HCT116 (cell line): ENCODE data around the gene ORC3. TPM values are rescaled to one million over a fixed set of nuclear protein-coding genes. Genes with fewer than 3 reads are reported as not detected.

Experiments
- ATAC-seq: fragments of 200-7000 bp; cut with Tn5 transposase; 2 replicates; pipeline ENCODE4 v1.9.1; 2020; ENCODE audit warnings: mild to moderate bottlenecking, moderate library complexity
- BruUV-seq: library from RNA; stranded (reverse); fragments of 400-500 nt; replicated peaks from 2 replicates; lab custom pipeline; 2021; lab: Mats Ljungman, UMichigan
- CTCF ChIA-PET: fragments of 300-600 bp; sonication (Branson Sonifier 250); formaldehyde crosslinking; loops from one replicate; lab custom pipeline; 2021; ENCODE audit warnings: antibody characterized with exemption; lab: Charles Lee
- POLR2A ChIA-PET: fragments of 300-600, 350-600 bp; sonication (Branson Sonifier 250); formaldehyde crosslinking; loops from one replicate; lab custom pipeline; 2021; ENCODE audit warnings: antibody characterized with exemption; lab: Charles Lee
- RAD21 ChIA-PET, 2 experiments: fragments of 300-600 bp; sonication (Branson Sonifier 250); formaldehyde crosslinking; loops; one replicate each; lab custom pipeline; 2023; ENCODE audit warnings: low total read pairs in 2 of 2; ENCODE audit not compliant: uncharacterized antibody in 2 of 2, unreplicated experiment in 2 of 2, low non-redundant PET in 1 of 2; lab: Charles Lee
- DNase-seq: peaks from one replicate; pipeline ENCODE4 v3.0.0-alpha.2; 2010; ENCODE audit warnings: low read depth, low spot score
- H2AFZ ChIP-seq: fragments of 200-600 bp; shearing (Covaris generic), sonication (generic); 2 replicates; pipeline ENCODE4 v1.6.1; 2017; ENCODE audit warnings: low read depth, mixed run types, mixed read lengths, antibody characterized with exemption, low read length; ENCODE audit not compliant: poor library complexity, severe bottlenecking
- H3K27ac ChIP-seq: 2 replicates; pipeline ENCODE4 v1.5.1; 2012; ENCODE audit warnings: low read depth, low read length
- H3K27me3 ChIP-seq: fragments of 200-600 bp; sonication (generic); 2 replicates; pipeline ENCODE4 v1.6.1; 2016; ENCODE audit warnings: mixed run types, low read length, mixed read lengths; ENCODE audit not compliant: insufficient read depth
- H3K36me3 ChIP-seq, 2 experiments: fragments of 200-500 bp in 1 of 2; fragments of 200-600 bp in 1 of 2; sonication (Bioruptor generic) in 1 of 2; sonication (generic) in 1 of 2; 2 replicates each; pipeline versions ENCODE4 v1.5.1 to v1.6.1; 2014 to 2016; ENCODE audit warnings: low read length in 2 of 2, inconsistent platforms in 1 of 2, mixed read lengths in 1 of 2, mixed run types in 1 of 2; ENCODE audit not compliant: insufficient read depth in 2 of 2, control insufficient read depth in 1 of 2
- H3K4me1 ChIP-seq, 2 experiments: fragments of 200-600 bp in 1 of 2; sonication (generic) in 1 of 2; 2 replicates each; pipeline versions ENCODE4 v1.5.1 to v1.6.1; 2012 to 2017; ENCODE audit warnings: low read length in 2 of 2, inconsistent platforms in 1 of 2, mild to moderate bottlenecking in 1 of 2, mixed read lengths in 1 of 2, mixed run types in 1 of 2, moderate library complexity in 1 of 2; ENCODE audit not compliant: insufficient read depth in 2 of 2, control insufficient read depth in 1 of 2
- H3K4me2 ChIP-seq: fragments of 200-600 bp; sonication (generic); 2 replicates; pipeline ENCODE4 v1.6.1; 2017; ENCODE audit warnings: mixed run types, low read length, mixed read lengths
- H3K4me3 ChIP-seq, 2 experiments: fragments of 200-600 bp in 1 of 2; sonication (generic) in 1 of 2; replicated peaks in 1 of 2; 2 replicates each; pipeline ENCODE4 v1.5.1; 2011 to 2016; ENCODE audit warnings: low read length in 2 of 2, control low read depth in 1 of 2, low read depth in 1 of 2, mild to moderate bottlenecking in 1 of 2, mixed read lengths in 1 of 2, mixed run types in 1 of 2
- H3K79me2 ChIP-seq: fragments of 200-600 bp; sonication (generic); 2 replicates; pipeline ENCODE4 v1.6.1; 2017; ENCODE audit warnings: mild to moderate bottlenecking, mixed run types, low read length, moderate library complexity, mixed read lengths; ENCODE audit not compliant: insufficient read depth
- H3K9ac ChIP-seq: fragments of 200-600 bp; sonication (generic); 2 replicates; pipeline ENCODE4 v1.6.1; 2016; ENCODE audit warnings: low read length, mixed read lengths
- H3K9me2 ChIP-seq: fragments of 200-600 bp; sonication (generic), shearing (Covaris generic); 2 replicates; pipeline ENCODE4 v1.6.1; 2017; ENCODE audit warnings: mixed run types, mild to moderate bottlenecking, moderate library complexity; ENCODE audit not compliant: insufficient read depth
- H3K9me3 ChIP-seq, 2 experiments: fragments of 200-500 bp in 1 of 2; fragments of 200-600 bp in 1 of 2; sonication (Bioruptor generic) in 1 of 2; sonication (generic) in 1 of 2; 2 replicates each; pipeline ENCODE4 v1.6.1; 2014 to 2017; ENCODE audit warnings: low read length in 2 of 2, mixed read lengths in 2 of 2, inconsistent platforms in 1 of 2, low read depth in 1 of 2, mild to moderate bottlenecking in 1 of 2, mixed run types in 1 of 2, moderate library complexity in 1 of 2; ENCODE audit not compliant: control insufficient read depth in 1 of 2, insufficient read depth in 1 of 2
- H4K20me1 ChIP-seq: fragments of 200-600 bp; sonication (generic), shearing (Covaris generic); 2 replicates; pipeline ENCODE4 v1.6.1; 2017; ENCODE audit warnings: mixed run types, mild to moderate bottlenecking, moderate library complexity; ENCODE audit not compliant: insufficient read depth
- ATF3 ChIP-seq: IDR thresholded peaks from 2 replicates; pipeline ENCODE4 v1.6.1; 2012
- EGR1 ChIP-seq: IDR thresholded peaks from 2 replicates; pipeline ENCODE4 v1.6.1; 2012; ENCODE audit warnings: low read depth
- EZH2phosphoT487 ChIP-seq: fragments of 200-600 bp; IDR thresholded peaks from 2 replicates; pipeline ENCODE4 v1.6.1; 2018; ENCODE audit warnings: antibody characterized with exemption, borderline replicate concordance
- FOSL1 ChIP-seq: IDR thresholded peaks from 2 replicates; pipeline ENCODE4 v1.6.1; 2012; ENCODE audit warnings: low read depth
- JUND ChIP-seq: IDR thresholded peaks from 2 replicates; pipeline ENCODE4 v1.6.1; 2012
- MAX ChIP-seq: IDR thresholded peaks from 2 replicates; pipeline ENCODE4 v1.6.1; 2012
- POLR2A ChIP-seq: IDR thresholded peaks from 2 replicates; pipeline ENCODE4 v1.7.0; 2011; ENCODE audit warnings: borderline replicate concordance; ENCODE audit not compliant: insufficient read depth, insufficient read length; ENCODE audit errors: extremely low read depth
- SP1 ChIP-seq: IDR thresholded peaks from 2 replicates; pipeline ENCODE4 v1.6.1; 2012; ENCODE audit warnings: low read depth
- SRF ChIP-seq: IDR thresholded peaks from 2 replicates; pipeline ENCODE4 v1.6.1; 2012; ENCODE audit warnings: low read depth
- TCF7L2 ChIP-seq: IDR thresholded peaks from 2 replicates; pipeline ENCODE4 v1.7.0; 2011; ENCODE audit warnings: borderline replicate concordance, inconsistent platforms; ENCODE audit not compliant: insufficient read depth, insufficient read length; ENCODE audit errors: extremely low read depth
- ZBTB33 ChIP-seq: IDR thresholded peaks from 2 replicates; pipeline ENCODE4 v1.6.1; 2011; ENCODE audit warnings: mild to moderate bottlenecking, low read length, moderate library complexity; ENCODE audit not compliant: insufficient replicate concordance; ENCODE audit errors: extremely low read depth
- intact Hi-C: fragments of 100-400 bp; cut with micrococcal nuclease; formaldehyde crosslinking; loops from 2 replicates; pipeline ENCODE4 v1.10.0; 2022
- total RNA-seq: library from RNA; stranded (reverse); gene quantifications from one replicate; pipeline ENCODE4 v1.2.1, GENCODE V29; 2021; ENCODE audit not compliant: unreplicated experiment

ORC3 gene
- total RNA-seq, 1 experiment from 2014 or later: 34.2 TPM

- no peak overlapping the region for H3K9ac ChIP-seq
- ChIA-PET POLR2A (no interaction called here), RAD21 (no interaction called here), CTCF (no interaction called here)
- H3K36me3 ChIP-seq: peaks cover 0 to 5% of the 10 kb centered on the region in 2 experiments; a peak in 2 of 4 replicates
- intact Hi-C loops: no loop called here
- H3K9me2 ChIP-seq: no peaks in the 10 kb centered on the region
- H3K4me3 ChIP-seq: no peak overlapping the region
- no peaks in the 10 kb centered on the region for H3K79me2 ChIP-seq
- BruUV-seq: no TSS peak
- H3K4me1 ChIP-seq: no peaks in the 10 kb centered on the region
- no peak overlapping the region for H3K4me2 ChIP-seq
- TF ChIP-seq FOSL1: no peak
- TF ChIP-seq ZBTB33: no peak
- TF ChIP-seq ATF3: no peak
- TF ChIP-seq POLR2A: no peak
- TF ChIP-seq SRF: no peak
- TF ChIP-seq EZH2phosphoT487: no peak
- TF ChIP-seq EGR1: no peak
- TF ChIP-seq JUND: no peak
- no peak for TF ChIP-seq SP1
- TF ChIP-seq MAX: no peak
- TF ChIP-seq TCF7L2: no peak
- no peaks in the 10 kb centered on the region for H4K20me1 ChIP-seq
- ATAC-seq (no peak), DNase-seq (no peak)
- H3K9me3 ChIP-seq: no peaks in the 10 kb centered on the region
- H3K27ac ChIP-seq: no peak overlapping the region
- no peak overlapping the region for H2AFZ ChIP-seq
- H3K27me3 ChIP-seq: no peaks in the 10 kb centered on the region
Measured at GRCh38 chr6:87637106-87637505, 47.2 kb downstream of the ORC3 start.
